SU-DHL-6 (cell line): ENCODE data around the gene MBP.

ENCODE experiments used
- EZH2phosphoT487 ChIP-seq: fragments of 200-600 bp; sonication (generic), shearing (Covaris generic); conservative IDR thresholded peaks from 2 replicates; pipeline ENCODE4 v1.6.1; 2018; ENCODE audit warnings: mild to moderate bottlenecking, antibody characterized with exemption, low read length, moderate library complexity, mixed read lengths
- TF ChIP-seq, protein P1 (sequence below): fragments of 200-600 bp; sonication (generic); IDR thresholded peaks from one replicate; pipeline ENCODE4 v1.5.1; 2017; ENCODE audit warnings: antibody characterized with exemption, mild to moderate bottlenecking, low read length, moderate library complexity; ENCODE audit not compliant: insufficient read depth, poor library complexity, severe bottlenecking

DNA sequence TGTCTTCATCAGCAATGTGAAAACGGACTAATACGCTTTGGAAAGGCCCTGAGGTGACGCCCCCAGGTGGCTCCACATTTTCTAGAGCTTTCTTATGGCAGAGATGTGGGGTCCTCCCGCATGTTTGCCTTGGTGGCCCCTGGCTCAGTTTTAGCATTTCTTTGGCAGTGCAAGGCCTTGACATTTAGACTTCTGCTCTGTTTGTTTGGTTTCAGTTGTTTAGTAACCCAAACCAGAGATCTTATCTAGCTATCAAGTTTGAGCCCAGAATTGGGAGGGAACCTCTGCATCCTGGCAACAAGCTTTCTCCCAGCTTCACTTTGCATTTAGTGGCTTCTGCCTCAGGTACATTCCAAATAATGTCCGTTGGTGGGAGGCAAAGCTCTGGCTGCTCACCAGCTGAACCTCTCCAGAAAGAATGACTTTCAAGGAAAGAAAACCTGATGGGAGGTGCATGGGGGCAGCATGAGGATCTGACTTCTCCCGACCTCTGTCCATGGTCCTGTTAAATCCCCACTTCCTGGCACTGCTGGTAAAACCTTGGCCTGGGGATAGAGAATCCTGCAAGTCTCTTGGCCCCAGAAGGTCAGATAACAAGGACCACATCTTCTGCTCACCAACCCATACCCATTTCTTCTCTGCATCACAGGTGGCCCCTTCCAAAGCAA, 12.0 kb upstream of the MBP start:
- TF ChIP-seq, protein P1, sequence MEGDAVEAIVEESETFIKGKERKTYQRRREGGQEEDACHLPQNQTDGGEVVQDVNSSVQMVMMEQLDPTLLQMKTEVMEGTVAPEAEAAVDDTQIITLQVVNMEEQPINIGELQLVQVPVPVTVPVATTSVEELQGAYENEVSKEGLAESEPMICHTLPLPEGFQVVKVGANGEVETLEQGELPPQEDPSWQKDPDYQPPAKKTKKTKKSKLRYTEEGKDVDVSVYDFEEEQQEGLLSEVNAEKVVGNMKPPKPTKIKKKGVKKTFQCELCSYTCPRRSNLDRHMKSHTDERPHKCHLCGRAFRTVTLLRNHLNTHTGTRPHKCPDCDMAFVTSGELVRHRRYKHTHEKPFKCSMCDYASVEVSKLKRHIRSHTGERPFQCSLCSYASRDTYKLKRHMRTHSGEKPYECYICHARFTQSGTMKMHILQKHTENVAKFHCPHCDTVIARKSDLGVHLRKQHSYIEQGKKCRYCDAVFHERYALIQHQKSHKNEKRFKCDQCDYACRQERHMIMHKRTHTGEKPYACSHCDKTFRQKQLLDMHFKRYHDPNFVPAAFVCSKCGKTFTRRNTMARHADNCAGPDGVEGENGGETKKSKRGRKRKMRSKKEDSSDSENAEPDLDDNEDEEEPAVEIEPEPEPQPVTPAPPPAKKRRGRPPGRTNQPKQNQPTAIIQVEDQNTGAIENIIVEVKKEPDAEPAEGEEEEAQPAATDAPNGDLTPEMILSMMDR = no peak
- no peak for TF ChIP-seq EZH2phosphoT487
